Measurements from ENCODE around the gene HERPUD1. TPM values are rescaled to one million over a fixed set of nuclear protein-coding genes. Genes with fewer than 3 reads are reported as not detected.

Gene HERPUD1
- total RNA-seq, 4 donors from 2014 or later = 51.5 to 136 (median 112) TPM

DNA sequence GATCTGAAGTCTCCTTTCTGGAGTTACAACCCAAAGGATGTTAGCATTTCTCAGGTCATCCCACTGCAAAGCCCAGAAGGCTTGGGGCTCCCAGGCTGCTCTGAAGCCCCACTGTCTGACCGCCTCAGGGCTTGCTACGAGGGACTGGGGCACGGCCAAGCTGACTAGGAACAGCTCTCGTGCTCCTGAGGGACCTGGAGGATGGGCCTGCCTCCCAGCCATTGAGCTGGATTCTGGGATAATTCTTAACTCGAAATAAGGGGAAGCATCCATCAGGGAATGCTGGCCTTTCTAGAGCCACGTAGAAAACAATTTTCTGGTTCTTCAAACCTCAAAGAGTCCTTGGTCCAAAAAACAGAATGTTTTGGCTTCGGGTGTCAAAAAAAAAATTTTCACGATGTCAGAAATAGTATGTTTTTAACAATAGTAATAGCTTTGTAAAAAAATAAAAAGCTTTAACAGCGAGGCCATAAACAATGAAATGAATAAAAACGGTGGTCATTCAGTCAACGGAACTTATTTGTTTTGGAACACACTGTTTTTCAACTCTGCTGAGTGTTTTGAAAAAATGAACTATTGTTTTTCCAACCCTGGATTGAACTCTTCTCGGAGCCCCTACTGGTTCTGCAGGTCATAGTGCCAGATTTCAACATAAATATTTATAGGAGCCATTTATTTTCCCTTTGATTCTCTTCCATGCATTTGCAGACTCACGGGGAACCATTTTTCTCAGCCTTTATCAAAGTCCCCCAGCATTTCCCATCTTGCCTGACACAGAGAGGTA lies 16.4 kb upstream of the HERPUD1 start:
- Histone ChIP-seq H3K4me3 (no peak overlapping the region), H3K27me3 (no peaks in the 10 kb centered on the region), H3K27ac (peak overlapping the region; percentile 3 to 53), H3K36me3 (no peaks in the 10 kb centered on the region), H3K9me3 (no peaks in the 10 kb centered on the region), H3K4me1 (no peaks in the 10 kb centered on the region)
- peak in 1 of 2 donors; percentile 21 for TF ChIP-seq POLR2A (IDR thresholded peaks at IDR 0.05)
- TF ChIP-seq, protein P1, sequence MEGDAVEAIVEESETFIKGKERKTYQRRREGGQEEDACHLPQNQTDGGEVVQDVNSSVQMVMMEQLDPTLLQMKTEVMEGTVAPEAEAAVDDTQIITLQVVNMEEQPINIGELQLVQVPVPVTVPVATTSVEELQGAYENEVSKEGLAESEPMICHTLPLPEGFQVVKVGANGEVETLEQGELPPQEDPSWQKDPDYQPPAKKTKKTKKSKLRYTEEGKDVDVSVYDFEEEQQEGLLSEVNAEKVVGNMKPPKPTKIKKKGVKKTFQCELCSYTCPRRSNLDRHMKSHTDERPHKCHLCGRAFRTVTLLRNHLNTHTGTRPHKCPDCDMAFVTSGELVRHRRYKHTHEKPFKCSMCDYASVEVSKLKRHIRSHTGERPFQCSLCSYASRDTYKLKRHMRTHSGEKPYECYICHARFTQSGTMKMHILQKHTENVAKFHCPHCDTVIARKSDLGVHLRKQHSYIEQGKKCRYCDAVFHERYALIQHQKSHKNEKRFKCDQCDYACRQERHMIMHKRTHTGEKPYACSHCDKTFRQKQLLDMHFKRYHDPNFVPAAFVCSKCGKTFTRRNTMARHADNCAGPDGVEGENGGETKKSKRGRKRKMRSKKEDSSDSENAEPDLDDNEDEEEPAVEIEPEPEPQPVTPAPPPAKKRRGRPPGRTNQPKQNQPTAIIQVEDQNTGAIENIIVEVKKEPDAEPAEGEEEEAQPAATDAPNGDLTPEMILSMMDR (IDR thresholded peaks at IDR 0.05) = no peak
- no peak for DNase-seq
- intact Hi-C loops (cut with DNase I; ENCODE audit: low total_unique reads) = no loop called here

DNA sequence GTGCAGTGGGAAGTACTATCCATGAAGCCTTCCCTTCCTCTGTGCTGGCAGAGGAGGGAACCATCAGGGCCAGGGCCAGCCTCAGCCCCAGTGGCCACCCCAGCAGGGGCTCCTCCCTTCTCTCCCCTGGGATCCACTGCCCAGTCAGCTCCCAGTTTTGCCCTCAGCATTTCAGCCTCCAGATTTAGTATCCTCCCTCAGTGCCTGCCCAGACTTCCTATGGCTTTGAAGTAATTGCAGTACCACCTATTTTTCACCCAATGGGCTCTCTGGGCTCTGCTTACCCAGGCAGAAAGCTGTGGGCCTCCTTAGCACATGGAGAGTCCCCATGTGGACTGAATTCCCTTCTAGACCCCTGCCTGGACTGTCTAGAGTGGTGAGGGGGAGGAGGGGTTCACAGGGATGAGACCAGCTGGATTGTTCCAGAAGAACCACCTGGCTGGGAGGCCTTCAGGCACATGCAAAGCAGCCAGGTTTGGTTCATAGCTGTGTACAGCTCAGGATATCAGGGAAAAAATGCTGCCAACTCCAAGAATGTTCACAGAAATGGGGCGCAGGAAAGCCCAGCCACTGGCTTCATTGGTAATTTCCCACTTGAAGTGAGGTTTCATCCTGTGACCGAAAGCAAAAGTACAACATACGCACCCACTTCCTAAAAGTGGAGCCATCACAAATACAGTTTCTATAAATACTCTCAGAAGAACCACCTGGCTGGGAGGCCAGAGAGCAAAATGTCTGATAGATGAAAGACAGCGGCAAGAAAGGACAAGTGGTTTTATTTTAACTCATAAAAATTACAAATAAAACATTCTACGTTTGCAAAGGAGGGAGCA lies 15.2 kb upstream of the HERPUD1 start:
- TF ChIP-seq, protein P1 (IDR thresholded peaks at IDR 0.05) = no peak
- TF ChIP-seq POLR2A (IDR thresholded peaks at IDR 0.05) = no peak
- peak overlapping the region; percentile 17 to 53 for H3K27ac ChIP-seq
- no peaks in the 10 kb centered on the region for H3K9me3 ChIP-seq
- no peak for DNase-seq
- H3K36me3 ChIP-seq = no peaks in the 10 kb centered on the region
- no peaks in the 10 kb centered on the region for H3K4me1 ChIP-seq
- intact Hi-C loops (cut with DNase I; ENCODE audit: low total_unique reads) = no loop called here
- H3K27me3 ChIP-seq = no peaks in the 10 kb centered on the region
- H3K4me3 ChIP-seq = no peak overlapping the region

DNA sequence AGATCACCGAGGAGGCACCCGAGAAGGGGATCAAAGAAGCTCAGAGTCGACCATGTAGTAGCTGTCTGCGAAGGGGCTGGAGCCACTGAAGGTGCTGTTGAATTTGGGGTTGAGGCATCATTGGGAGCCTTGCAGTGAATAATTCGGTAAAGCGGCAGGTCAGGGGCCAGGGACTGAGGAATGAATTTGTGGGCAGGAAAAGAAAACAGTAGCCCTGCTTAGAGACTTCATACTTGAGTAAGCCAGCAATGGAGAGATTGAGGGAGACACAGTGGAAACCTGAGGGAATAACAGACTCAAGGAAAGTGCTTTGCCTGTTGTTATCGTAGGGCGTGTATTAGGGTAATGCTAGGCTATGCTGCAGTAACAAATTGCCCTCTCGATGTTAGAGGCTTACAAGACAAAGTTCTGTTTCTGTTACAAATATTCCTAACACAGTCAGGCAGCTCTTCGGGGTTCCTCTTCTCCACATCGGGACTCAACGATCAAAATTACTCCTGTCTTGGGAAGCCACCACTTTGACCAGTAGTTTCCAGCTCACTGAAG lies 13.4 kb upstream of the HERPUD1 start:
- H3K36me3 ChIP-seq = no peaks in the 10 kb centered on the region
- no peak for TF ChIP-seq POLR2A (IDR thresholded peaks at IDR 0.05)
- TF ChIP-seq, protein P1 (IDR thresholded peaks at IDR 0.05) = no peak
- DNase-seq = no peak
- H3K4me1 ChIP-seq = no peaks in the 10 kb centered on the region
- H3K4me3 ChIP-seq = no peak overlapping the region
- intact Hi-C loops (cut with DNase I; ENCODE audit: low total_unique reads) = no loop called here
- no peaks in the 10 kb centered on the region for H3K9me3 ChIP-seq
- H3K27ac ChIP-seq = no peak overlapping the region
- no peaks in the 10 kb centered on the region for H3K27me3 ChIP-seq

DNA sequence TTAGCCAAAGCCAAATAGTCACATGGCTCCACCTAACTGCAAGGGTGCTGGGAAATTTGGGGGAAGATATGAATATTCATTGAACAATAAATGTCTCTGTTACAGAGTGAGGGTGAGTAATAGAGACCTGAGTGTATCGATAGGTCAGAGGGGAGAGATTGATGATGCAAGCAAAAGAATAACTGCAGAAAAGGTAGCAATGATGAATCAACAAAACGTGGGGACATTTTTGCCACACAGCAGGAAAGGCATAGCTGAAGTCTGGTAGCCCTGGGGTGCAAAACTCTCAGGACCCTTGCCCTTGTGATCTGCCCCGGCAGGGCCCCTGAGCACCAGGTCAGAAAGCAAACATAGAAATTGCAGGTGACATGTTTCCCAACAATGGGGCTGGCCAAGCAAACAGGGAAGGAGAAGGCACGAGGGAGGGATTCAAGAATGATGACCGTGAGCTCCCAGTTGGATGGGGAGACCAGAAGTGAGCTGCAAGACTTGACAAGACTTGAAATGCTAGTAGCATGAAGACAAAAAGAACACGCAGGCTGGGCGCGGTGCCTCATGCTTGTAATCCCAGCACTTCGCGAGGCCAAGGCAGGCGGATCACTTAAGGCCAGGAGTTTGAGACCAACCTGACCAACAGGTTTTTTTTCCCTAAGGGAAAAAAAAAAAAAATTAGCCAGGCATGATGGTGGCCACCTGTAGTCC lies 12.7 kb upstream of the HERPUD1 start:
- no peaks in the 10 kb centered on the region for H3K9me3 ChIP-seq
- no peaks in the 10 kb centered on the region for H3K36me3 ChIP-seq
- no peak overlapping the region for H3K4me3 ChIP-seq
- no peak for TF ChIP-seq POLR2A (IDR thresholded peaks at IDR 0.05)
- TF ChIP-seq, protein P1 (IDR thresholded peaks at IDR 0.05) = no peak
- DNase-seq = no peak
- H3K27ac ChIP-seq = no peak overlapping the region
- intact Hi-C loops (cut with DNase I; ENCODE audit: low total_unique reads) = no loop called here
- no peaks in the 10 kb centered on the region for H3K4me1 ChIP-seq
- no peaks in the 10 kb centered on the region for H3K27me3 ChIP-seq

All from uterus (tissue), 4 donors.